Measurements from ENCODE around the gene TMA7.

TMA7 gene

DNA sequence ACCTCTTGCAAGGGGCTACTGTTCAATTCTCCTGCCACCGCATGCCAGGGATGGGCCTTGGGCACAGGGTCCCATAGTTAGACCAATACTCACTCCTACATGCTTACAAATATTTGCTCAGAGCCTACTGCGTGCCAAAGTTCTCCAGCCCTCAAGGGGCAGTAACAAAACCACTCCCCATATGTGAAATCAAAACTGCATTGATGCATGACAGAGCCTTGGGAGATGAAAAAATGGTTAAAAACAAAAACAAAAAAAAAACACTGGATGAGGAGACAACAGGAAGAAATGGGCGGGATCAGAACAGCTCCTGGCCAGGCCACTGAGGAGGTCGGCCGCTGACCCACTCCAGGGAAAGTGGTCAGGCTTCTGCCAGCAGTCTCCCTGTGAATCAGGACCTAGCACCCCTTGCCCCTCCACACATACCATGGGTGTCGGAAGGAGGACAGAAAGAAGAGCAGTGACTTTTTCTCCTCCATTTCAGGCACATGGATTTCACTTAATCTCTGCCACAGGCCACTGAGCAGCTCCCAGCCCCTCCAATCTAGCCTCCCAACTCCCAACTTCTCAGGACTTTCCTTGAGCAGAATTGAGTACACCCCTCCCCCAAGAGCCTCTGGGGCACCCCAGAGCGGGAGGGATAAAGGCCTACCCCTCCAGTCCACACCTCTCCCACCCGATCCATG lies 13.0 kb upstream of the TMA7 start:
- Histone ChIP-seq H3K9ac (ENCODE audit: low read depth, low read length) (no peak overlapping the region), H3K9me3 (replicated peaks; ENCODE audit: low read length) (no peaks in the 10 kb centered on the region), H3K4me2 (ENCODE audit: low read length) (peak overlapping the region; percentile 92), H3K4me1 (ENCODE audit: control insufficient read depth, insufficient read depth, low read length) (peaks cover 65% of the 10 kb centered on the region), H3K27me3 (ENCODE audit: control insufficient read depth, insufficient read depth, low read length) (no peaks in the 10 kb centered on the region), H3K36me3 (ENCODE audit: insufficient read depth, low read length) (peaks cover 4% of the 10 kb centered on the region), H3K4me3 (ENCODE audit: low read length) (peak overlapping the region; percentile 80)

DNA sequence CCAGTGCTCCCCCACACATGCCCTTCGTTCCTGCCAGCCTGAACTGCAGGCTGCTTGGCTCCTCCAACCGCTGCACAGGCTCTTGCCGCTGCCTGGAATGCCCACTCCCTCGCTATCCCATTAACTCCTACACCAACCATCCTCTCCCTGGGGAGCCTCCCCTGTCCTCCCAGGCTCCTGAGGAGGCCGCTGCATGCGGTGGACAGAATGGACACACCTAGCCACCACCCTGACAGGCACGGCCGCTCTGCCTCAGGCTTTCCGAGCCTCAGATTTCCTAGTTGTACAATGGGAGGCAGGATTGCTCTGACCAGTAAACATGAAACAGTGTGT lies 12.5 kb upstream of the TMA7 start:
- Histone ChIP-seq H3K4me1 (ENCODE audit: control insufficient read depth, insufficient read depth, low read length) (peaks cover 62% of the 10 kb centered on the region), H3K27me3 (ENCODE audit: control insufficient read depth, insufficient read depth, low read length) (no peaks in the 10 kb centered on the region), H3K9ac (ENCODE audit: low read depth, low read length) (no peak overlapping the region)

DNA sequence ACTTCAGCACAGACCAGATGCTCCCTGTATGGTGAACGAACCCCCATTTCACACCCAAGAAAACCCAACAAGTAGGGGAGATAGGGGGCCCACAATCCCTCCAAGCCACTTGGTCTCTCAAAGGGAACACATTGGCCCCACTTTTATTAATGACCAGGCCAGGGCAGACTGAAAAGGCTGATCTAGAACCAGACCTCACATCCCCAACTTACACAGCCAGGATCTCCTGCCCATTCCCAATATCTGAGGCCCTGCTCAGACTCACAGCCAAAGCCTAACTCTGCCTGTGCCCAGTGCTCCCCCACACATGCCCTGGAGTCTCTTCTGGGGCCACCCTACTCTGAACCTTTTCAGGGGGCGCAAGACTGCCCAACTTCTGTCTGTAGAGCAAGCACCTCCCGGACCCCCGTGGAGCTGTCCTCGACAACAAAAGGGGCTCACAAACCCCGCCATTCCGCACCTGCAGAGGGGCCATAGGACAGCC lies 11.9 kb upstream of the TMA7 start:
- Histone ChIP-seq H3K36me3 (ENCODE audit: insufficient read depth, low read length) (peaks cover 10% of the 10 kb centered on the region), H3K4me1 (ENCODE audit: control insufficient read depth, insufficient read depth, low read length) (peaks cover 57% of the 10 kb centered on the region), H3K4me3 (ENCODE audit: low read length) (peak overlapping the region; percentile 80), H3K27me3 (ENCODE audit: control insufficient read depth, insufficient read depth, low read length) (no peaks in the 10 kb centered on the region), H3K9ac (ENCODE audit: low read depth, low read length) (peak overlapping the region; percentile 89), H3K9me3 (replicated peaks; ENCODE audit: low read length) (no peaks in the 10 kb centered on the region), H3K4me2 (ENCODE audit: low read length) (peak overlapping the region; percentile 92)

More for the DNA sequence above, 12.5 kb upstream of the TMA7 start:
- peak overlapping the region; percentile 80 for H3K4me3 ChIP-seq (ENCODE audit: low read length)
- peak overlapping the region; percentile 92 for H3K4me2 ChIP-seq (ENCODE audit: low read length)
- H3K9me3 ChIP-seq (replicated peaks; ENCODE audit: low read length): no peaks in the 10 kb centered on the region
- H3K36me3 ChIP-seq (ENCODE audit: insufficient read depth, low read length): peaks cover 9% of the 10 kb centered on the region

DNA sequence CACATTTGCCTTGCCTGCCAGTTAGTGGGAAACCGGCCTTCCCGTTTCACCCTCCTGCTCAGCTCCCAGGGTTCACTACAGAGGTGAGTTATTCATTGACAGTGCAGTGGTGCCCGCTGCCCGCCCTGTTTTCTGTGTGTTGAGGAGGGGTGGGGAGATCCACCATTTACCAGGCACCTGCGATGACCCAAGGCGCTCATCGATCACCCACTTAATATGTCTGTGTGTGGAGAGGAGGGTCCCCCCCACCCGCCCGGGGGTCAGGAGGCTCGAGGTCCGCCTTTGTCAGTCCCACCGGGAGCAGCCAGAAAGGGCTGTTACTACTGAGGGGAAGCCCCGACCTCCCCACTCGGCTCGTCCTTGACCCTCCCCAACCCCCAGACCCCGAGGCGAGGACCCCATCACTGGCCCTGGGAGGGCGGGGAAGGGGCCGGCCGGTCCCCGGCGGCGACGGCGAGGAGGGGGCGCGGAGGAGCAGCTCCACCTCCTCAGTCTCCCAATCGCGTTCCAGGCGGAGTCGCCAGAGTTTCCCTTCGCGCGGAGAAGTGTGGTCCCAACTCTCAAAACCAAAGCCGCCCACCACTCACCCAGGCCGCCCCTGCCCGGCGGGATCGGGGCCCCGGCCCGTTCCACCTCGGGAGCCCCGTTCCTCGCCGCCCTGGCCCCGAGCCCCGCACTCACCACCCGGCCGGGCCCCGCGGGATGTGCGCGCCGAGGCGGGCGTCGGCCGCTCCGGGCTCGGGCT lies 11.3 kb upstream of the TMA7 start:
- peaks cover 10% of the 10 kb centered on the region for H3K36me3 ChIP-seq (ENCODE audit: insufficient read depth, low read length)
- H3K27me3 ChIP-seq (ENCODE audit: control insufficient read depth, insufficient read depth, low read length): no peaks in the 10 kb centered on the region
- H3K4me3 ChIP-seq (ENCODE audit: low read length): peak overlapping the region; percentile 80
- H3K9me3 ChIP-seq (replicated peaks; ENCODE audit: low read length): no peaks in the 10 kb centered on the region
- H3K4me1 ChIP-seq (ENCODE audit: control insufficient read depth, insufficient read depth, low read length): peaks cover 55% of the 10 kb centered on the region
- H3K9ac ChIP-seq (ENCODE audit: low read depth, low read length): peak overlapping the region; percentile 89
- H3K4me2 ChIP-seq (ENCODE audit: low read length): peak overlapping the region; percentile 92

DNA sequence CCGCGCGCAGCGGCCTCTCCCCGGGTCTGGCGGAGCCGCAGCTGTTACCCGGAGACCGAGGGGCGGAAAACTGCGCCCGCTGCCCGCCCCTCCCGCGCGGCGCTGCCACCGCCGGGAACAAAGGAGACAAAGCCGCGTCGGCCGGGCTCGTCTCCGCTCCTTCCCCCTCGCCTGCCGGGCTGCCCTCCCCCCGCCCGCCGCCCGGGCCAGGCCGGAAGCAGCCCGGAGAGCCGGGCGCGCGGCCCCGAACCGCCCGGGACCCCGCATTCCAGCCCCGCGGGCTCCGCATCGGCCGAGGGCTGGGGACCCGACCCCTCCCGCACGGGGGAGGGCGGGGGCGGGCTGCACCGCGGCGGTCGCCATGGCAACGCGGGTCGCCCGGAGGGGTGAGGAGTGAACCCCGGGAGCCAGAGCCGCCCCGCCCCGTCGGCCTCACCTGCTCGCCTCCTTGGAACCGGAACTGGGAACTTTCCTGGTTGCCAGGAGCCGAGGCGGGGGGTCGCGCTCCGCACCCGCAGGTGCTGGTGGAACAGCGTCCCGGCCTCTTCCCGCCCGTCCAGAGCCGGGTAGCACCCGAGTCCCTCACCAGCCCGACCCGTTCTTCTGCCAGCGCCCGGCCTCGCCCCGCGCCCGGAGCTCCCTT lies 10.6 kb upstream of the TMA7 start:
- H3K4me1 ChIP-seq (ENCODE audit: control insufficient read depth, insufficient read depth, low read length): peaks cover 50% of the 10 kb centered on the region
- peak overlapping the region; percentile 92 for H3K4me2 ChIP-seq (ENCODE audit: low read length)
- H3K9me3 ChIP-seq (replicated peaks; ENCODE audit: low read length): no peaks in the 10 kb centered on the region
- H3K27me3 ChIP-seq (ENCODE audit: control insufficient read depth, insufficient read depth, low read length): no peaks in the 10 kb centered on the region
- H3K4me3 ChIP-seq (ENCODE audit: low read length): peak overlapping the region; percentile 80
- H3K36me3 ChIP-seq (ENCODE audit: insufficient read depth, low read length): peaks cover 10% of the 10 kb centered on the region
- H3K9ac ChIP-seq (ENCODE audit: low read depth, low read length): peak overlapping the region; percentile 89

DNA sequence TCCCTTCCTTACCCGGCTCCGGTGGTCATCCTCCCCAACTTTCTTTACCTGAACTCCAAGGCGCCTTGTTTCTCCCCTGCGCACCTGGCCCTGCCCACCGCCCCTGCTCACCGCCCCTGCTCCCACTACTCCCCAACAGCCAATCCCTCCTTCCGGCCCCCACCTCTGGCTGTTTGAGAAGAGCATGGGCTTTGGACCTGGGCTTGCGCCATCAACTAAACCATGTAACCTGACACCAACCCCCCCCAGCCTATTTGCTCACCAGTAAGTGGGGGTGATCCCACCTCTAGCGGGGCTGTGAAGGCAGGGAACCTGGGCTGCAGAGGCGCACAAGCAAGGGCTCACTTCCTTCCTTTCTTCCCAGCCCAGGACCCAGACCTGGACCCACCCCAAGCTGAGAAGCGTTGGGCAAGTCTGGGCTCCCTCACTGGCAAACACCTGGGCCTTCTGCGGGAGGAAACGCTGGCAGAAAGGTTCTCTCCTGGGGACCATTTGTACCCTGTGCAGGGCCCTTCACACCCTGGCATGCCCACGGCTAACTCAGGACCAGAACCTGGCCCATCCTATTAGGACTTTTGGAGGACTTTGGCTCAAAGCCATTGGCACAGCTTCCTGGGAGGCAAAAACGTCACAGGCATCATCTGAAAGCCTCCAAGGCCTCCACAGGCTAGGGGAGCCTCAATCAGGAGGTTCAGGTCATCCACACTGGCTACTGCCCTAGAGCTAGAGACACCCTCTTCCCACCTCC lies 9.9 kb upstream of the TMA7 start, which contains the start of gene PLXNB1:
TSS of gene PLXNB1 (minus strand) at position 127 of the 748 bp plus-strand sequence. CDS start 5,475 bp downstream, outside the sequence.
- Histone ChIP-seq H3K9me3 (replicated peaks; ENCODE audit: low read length) (no peaks in the 10 kb centered on the region), H3K9ac (ENCODE audit: low read depth, low read length) (peak within 1 kb of the TSS; percentile 89), H3K4me2 (ENCODE audit: low read length) (peak within 1 kb of the TSS; percentile 92), H3K27me3 (ENCODE audit: control insufficient read depth, insufficient read depth, low read length) (no peaks in the 10 kb centered on the region), H3K4me3 (ENCODE audit: low read length) (peak within 1 kb of the TSS; percentile 80), H3K36me3 (ENCODE audit: insufficient read depth, low read length) (peaks cover 10% of the 10 kb centered on the region), H3K4me1 (ENCODE audit: control insufficient read depth, insufficient read depth, low read length) (peaks cover 49% of the 10 kb centered on the region)

DNA sequence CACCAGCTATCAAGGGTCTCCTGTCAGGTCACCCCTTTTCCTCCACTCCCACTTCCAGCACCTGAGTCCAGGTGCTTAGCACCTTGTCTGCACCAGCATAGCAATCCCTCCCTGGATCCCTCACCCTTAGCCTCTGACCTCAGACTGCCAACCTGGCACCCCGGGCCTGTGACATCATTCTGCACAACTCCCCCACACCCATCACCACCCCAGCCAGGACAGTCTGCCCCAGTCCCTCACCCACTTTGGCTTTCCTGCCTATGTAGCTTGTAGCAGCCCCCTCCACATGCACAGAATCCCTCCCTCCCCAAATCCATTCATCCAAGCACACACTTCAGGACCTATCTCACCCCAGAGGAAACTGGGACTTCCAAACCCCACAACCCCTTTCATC lies 9.4 kb upstream of the TMA7 start:
- Histone ChIP-seq H3K36me3 (ENCODE audit: insufficient read depth, low read length) (peaks cover 10% of the 10 kb centered on the region), H3K27me3 (ENCODE audit: control insufficient read depth, insufficient read depth, low read length) (no peaks in the 10 kb centered on the region), H3K4me2 (ENCODE audit: low read length) (no peak overlapping the region), H3K9me3 (replicated peaks; ENCODE audit: low read length) (no peaks in the 10 kb centered on the region), H3K4me1 (ENCODE audit: control insufficient read depth, insufficient read depth, low read length) (peaks cover 43% of the 10 kb centered on the region), H3K4me3 (ENCODE audit: low read length) (no peak overlapping the region), H3K9ac (ENCODE audit: low read depth, low read length) (no peak overlapping the region)

DNA sequence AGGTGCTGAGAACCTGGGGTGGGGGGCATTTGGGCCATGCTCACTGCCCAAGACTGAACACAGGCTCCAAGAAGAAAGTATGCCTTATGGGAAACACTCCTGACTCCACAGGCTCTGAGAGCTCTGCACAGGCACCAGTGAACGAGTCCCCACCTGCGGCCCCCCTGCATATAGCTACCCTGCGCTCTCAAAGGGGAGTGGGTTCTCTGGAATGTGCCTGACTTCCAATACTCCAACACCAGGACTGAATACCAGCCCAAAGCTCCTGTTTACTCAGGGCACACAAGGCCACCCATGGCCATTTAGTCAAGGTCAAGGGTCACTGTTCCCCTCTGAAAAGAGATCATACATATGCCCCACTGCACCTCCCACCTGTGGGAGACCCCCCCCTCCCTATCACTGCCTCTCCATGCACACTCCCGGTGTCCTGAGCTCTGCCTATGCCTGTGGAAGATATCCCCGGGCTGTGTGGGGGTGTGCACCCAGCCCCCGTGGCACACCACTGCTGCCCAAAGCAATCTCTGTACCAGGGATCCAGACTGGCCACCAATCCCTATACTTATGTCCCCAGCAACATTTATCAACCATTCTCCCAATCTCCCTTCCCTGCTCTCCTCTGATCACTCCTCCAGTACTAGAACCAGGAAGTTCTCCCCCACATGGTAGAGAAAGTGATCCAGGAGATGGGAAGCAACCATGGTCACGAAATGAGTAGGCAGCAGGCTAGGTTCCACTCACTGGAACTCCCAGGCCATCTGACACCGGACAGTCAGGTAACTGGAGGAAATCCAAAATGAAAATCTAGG lies 8.6 kb upstream of the TMA7 start:
- Histone ChIP-seq H3K36me3 (ENCODE audit: insufficient read depth, low read length) (peaks cover 10% of the 10 kb centered on the region), H3K4me3 (ENCODE audit: low read length) (no peak overlapping the region), H3K4me2 (ENCODE audit: low read length) (no peak overlapping the region), H3K9ac (ENCODE audit: low read depth, low read length) (no peak overlapping the region), H3K4me1 (ENCODE audit: control insufficient read depth, insufficient read depth, low read length) (peaks cover 36% of the 10 kb centered on the region), H3K9me3 (replicated peaks; ENCODE audit: low read length) (no peaks in the 10 kb centered on the region), H3K27me3 (ENCODE audit: control insufficient read depth, insufficient read depth, low read length) (no peaks in the 10 kb centered on the region)

DNA sequence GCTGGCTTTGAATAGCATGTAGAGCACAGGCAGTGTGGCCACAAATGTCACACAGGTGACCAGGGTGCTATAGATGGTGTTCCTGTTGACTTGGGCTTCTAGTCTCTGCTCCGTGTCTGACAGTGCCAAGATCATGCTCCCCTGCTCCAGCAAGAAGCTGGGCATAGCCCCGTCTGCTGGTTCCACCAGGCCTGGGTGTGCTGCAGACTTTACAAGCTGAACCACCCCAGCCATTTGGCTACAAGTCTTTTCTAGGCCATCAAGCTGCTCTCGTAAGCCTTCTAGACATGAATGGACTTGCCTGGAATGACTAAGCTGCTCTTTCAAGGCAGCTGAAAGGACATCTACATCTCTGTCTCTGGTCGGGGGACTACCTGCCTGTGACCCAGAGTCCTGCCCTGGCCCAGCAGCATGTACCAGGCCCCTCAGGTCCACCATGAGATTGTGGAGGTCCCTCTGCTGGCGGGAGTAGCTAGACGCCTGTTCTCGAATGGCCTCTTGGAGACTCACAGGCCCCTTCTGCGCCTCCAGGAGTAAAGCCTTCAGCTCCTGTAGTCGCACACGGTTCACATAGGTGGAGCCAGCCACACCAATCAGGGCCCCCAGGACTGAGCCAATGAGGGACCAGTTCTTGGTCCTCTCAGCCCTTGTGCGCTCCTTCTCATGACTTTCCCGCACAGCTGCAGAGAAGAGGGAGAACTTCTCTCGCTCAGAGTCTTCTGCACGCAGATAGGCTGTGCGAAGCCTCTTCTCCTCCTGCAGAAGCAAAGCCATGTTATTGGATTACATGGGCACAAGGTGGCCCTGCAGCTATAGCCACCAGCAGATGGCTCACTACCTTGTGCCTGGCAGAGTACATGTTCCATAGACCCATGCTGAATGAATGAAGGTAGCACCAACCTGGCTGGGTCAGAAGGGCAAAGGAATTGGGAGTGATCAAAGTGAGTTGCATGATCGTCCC lies 7.4 kb upstream of the TMA7 start:
- Histone ChIP-seq H3K4me3 (ENCODE audit: low read length) (no peak overlapping the region), H3K27me3 (ENCODE audit: control insufficient read depth, insufficient read depth, low read length) (no peaks in the 10 kb centered on the region), H3K9me3 (replicated peaks; ENCODE audit: low read length) (no peaks in the 10 kb centered on the region), H3K9ac (ENCODE audit: low read depth, low read length) (no peak overlapping the region), H3K4me1 (ENCODE audit: control insufficient read depth, insufficient read depth, low read length) (peaks cover 23% of the 10 kb centered on the region), H3K36me3 (ENCODE audit: insufficient read depth, low read length) (peaks cover 10% of the 10 kb centered on the region), H3K4me2 (ENCODE audit: low read length) (no peak overlapping the region)
